ENCODE data around the gene CLTA. TPM values are rescaled to one million over a fixed set of nuclear protein-coding genes. Genes with fewer than 3 reads are reported as not detected.

CLTA gene
- polyA plus RNA-seq, 2 of the 4 experiments (the other 2 are of a cell fraction) = 291 to 312 TPM

- DNase-seq (ENCODE audit: low read depth in 1 of 2, low spot score in 1 of 2) = no peak
- 91% methylated on average over 5 of the region's 5 CpGs for WGBS (ENCODE audit: missing lambda C conversion rate)
- H3K4me1 ChIP-seq = peaks cover 21% of the 10 kb centered on the region
- TF ChIP-seq JUN (IDR thresholded peaks at IDR 0.05) (no peak), NFE2L2 (conservative IDR thresholded peaks at IDR 0.05; ENCODE audit: low read length) (no peak), CBX8 (IDR thresholded peaks at IDR 0.05) (no peak), POLR2A (IDR thresholded peaks at IDR 0.05; ENCODE audit: low read length) (no peak), MAZ (IDR thresholded peaks at IDR 0.05; ENCODE audit: borderline replicate concordance, low read depth, low read length) (no peak), POLR2AphosphoS2 (conservative IDR thresholded peaks at IDR 0.05; ENCODE audit: low read length) (no peak), EHMT2 (IDR thresholded peaks at IDR 0.05; ENCODE audit: low read depth) (no peak), EP300 (IDR thresholded peaks at IDR 0.05) (no peak)
- H3K9me3 ChIP-seq = no peaks in the 10 kb centered on the region
- FAIRE-seq = no peak
- H3K4me3 ChIP-seq = no peak overlapping the region
- H3K4me2 ChIP-seq = no peak overlapping the region
- CTCF ChIA-PET = interaction anchor here (1.4 to 6.6 kb wide), 6 partner anchors 15 to 164 kb away, joined by 5 to 61 read pairs (median 14); partner anchors contain the start of gene CCIN
- POLR2A ChIA-PET = no interaction called here
- no peak for ATAC-seq
- H3K27ac ChIP-seq = no peak overlapping the region
Observed at GRCh38 chr9:36188212-36188611, 2.5 kb upstream of the CLTA start.

GRCh38 chr9:36189976-36190375 lies 745 bp upstream of the CLTA start:
- no peak for ATAC-seq
- peak; percentile 28 to 56 for DNase-seq (ENCODE audit: low read depth in 1 of 2, low spot score in 1 of 2)
- no peak for FAIRE-seq
- H3K4me3 ChIP-seq = peak overlapping the region; percentile 87
- no peak for TF ChIP-seq HDAC2 (IDR thresholded peaks at IDR 0.05)
- no peak for TF ChIP-seq MYC (IDR thresholded peaks at IDR 0.05; ENCODE audit: borderline replicate concordance, low read length)
- TF ChIP-seq ZFP36 (IDR thresholded peaks at IDR 0.05; ENCODE audit: borderline replicate concordance, partially characterized antibody) = no peak
- TF ChIP-seq RARB (CRISPR knock-in tag; IDR thresholded peaks at IDR 0.05) = no peak
- no peak for TF ChIP-seq JUN (IDR thresholded peaks at IDR 0.05)
- no peak for TF ChIP-seq EHF (CRISPR knock-in tag; IDR thresholded peaks at IDR 0.05)
- TF ChIP-seq TP53 (CRISPR knock-in tag; IDR thresholded peaks at IDR 0.05) = no peak
- TF ChIP-seq BHLHE40 (IDR thresholded peaks at IDR 0.05; ENCODE audit: low read depth, low read length) = no peak
- no peak for TF ChIP-seq HOXB5 (CRISPR knock-in tag; IDR thresholded peaks at IDR 0.05)
- TF ChIP-seq HES2 (IDR thresholded peaks at IDR 0.05) = no peak
- no peak for TF ChIP-seq RNF2 (IDR thresholded peaks at IDR 0.05; ENCODE audit: borderline replicate concordance, low read depth)
- no peak for TF ChIP-seq CBX8 (IDR thresholded peaks at IDR 0.05)
- no peak for TF ChIP-seq E2F6 (IDR thresholded peaks at IDR 0.05; ENCODE audit: borderline replicate concordance, low read depth)
- TF ChIP-seq HOXB13 (CRISPR knock-in tag; IDR thresholded peaks at IDR 0.05; ENCODE audit: low read depth) = no peak
- TF ChIP-seq ATOH8 (CRISPR knock-in tag; IDR thresholded peaks at IDR 0.05; ENCODE audit: low read depth) = no peak
- peaks cover 28% of the 10 kb centered on the region for H3K4me1 ChIP-seq
- H3K4me2 ChIP-seq = peak overlapping the region; percentile 94
- 9% methylated on average over 9 of the region's 9 CpGs for WGBS (ENCODE audit: missing lambda C conversion rate)
- ChIA-PET POLR2A (interaction anchor here (0.6 to 2.1 kb wide), 41 partner anchors 8 to 427 kb away, joined by 3 to 30 read pairs (median 4); partner anchors contain the start of genes CCIN, GLIPR2, GNE and RECK), CTCF (interaction anchor here (0.7 to 6.6 kb wide), 27 partner anchors 8 to 279 kb away, joined by 3 to 61 read pairs (median 4); partner anchors contain the start of gene CCIN)
- no peaks in the 10 kb centered on the region for H3K9me3 ChIP-seq
- peak overlapping the region; percentile 83 to 96 for H3K27ac ChIP-seq

- peak overlapping the region; percentile 89 to 96 for H3K27ac ChIP-seq
- ATAC-seq (peak in 1 of 2 experiments; percentile 3; a peak in 3 of 6 replicates), FAIRE-seq (no peak), DNase-seq (ENCODE audit: low read depth in 1 of 2, low spot score in 1 of 2) (peak in 1 of 2 experiments; percentile 14)
- peaks cover 28% of the 10 kb centered on the region for H3K4me1 ChIP-seq
- WGBS (ENCODE audit: missing lambda C conversion rate) = 3% methylated on average over 18 of the region's 18 CpGs
- H3K4me2 ChIP-seq = peak overlapping the region; percentile 97
- ChIA-PET CTCF (interaction anchor here (0.7 to 6.6 kb wide), 19 partner anchors 10 to 259 kb away, joined by 3 to 61 read pairs (median 6); partner anchors contain the start of gene CCIN), POLR2A (interaction anchor here (0.6 to 2.1 kb wide), 23 partner anchors 8 to 844 kb away, joined by 3 to 30 read pairs (median 7); partner anchors contain the start of genes CCIN and GNE)
- H3K9me3 ChIP-seq = no peaks in the 10 kb centered on the region
- peak overlapping the region; percentile 87 for H3K4me3 ChIP-seq
- TF ChIP-seq HOXA7 (CRISPR knock-in tag; IDR thresholded peaks at IDR 0.05) (no peak), PHF8 (IDR thresholded peaks at IDR 0.05; ENCODE audit: borderline replicate concordance, low read depth) (0 out of 2 replicates have a peak, but pooled peaks have one; percentile 27)
Observed at GRCh38 chr9:36191290-36191645, 547 bp downstream of the CLTA start.

Data from A549 (cell line).